GM11168 (cell line): ENCODE measurements around the gene TMEM151B.

Source experiments
- in situ Hi-C: fragments of 300-500 bp; cut with MboI; formaldehyde crosslinking; loops from one replicate; pipeline ENCODE4 v1.12.0; 2022; ENCODE audit warnings: low sequenced_read_pairs; ENCODE audit not compliant: unreplicated experiment

Gene TMEM151B

GRCh38 chr6:44250067-44250717 lies 20.1 kb upstream of the TMEM151B start:
- in situ Hi-C loops: no loop called here

- in situ Hi-C loops: no loop called here
Observed at GRCh38 chr6:44250718-44251123, 19.5 kb upstream of the TMEM151B start.

GRCh38 chr6:44251576-44252524 lies 18.4 kb upstream of the TMEM151B start:
- in situ Hi-C loops: no loop called here

- in situ Hi-C loops: no loop called here
Observed at GRCh38 chr6:44253307-44254101, 16.7 kb upstream of the TMEM151B start.

GRCh38 chr6:44254191-44255104 lies 15.8 kb upstream of the TMEM151B start:
- in situ Hi-C loops: no loop called here

- in situ Hi-C loops: no loop called here
Observed at GRCh38 chr6:44255105-44255808, 15.0 kb upstream of the TMEM151B start.

- in situ Hi-C loops: no loop called here
Observed at GRCh38 chr6:44255871-44256774, 14.1 kb upstream of the TMEM151B start.

GRCh38 chr6:44256775-44257024 lies 13.6 kb upstream of the TMEM151B start:
- in situ Hi-C loops: no loop called here

GRCh38 chr6:44257025-44257752 lies 13.1 kb upstream of the TMEM151B start, which contains the start of gene SLC35B2:
TSS of gene SLC35B2 (minus strand) at chr6:44257528. CDS start at chr6:44257410, 118 bp downstream.
- in situ Hi-C loops: no loop called here

- in situ Hi-C loops: no loop called here
Observed at GRCh38 chr6:44257753-44258324, 12.4 kb upstream of the TMEM151B start.

GRCh38 chr6:44258325-44258863 lies 11.9 kb upstream of the TMEM151B start:
- in situ Hi-C loops: no loop called here

GRCh38 chr6:44258921-44259320 lies 11.3 kb upstream of the TMEM151B start:
- in situ Hi-C loops: no loop called here

GRCh38 chr6:44260011-44260410 lies 10.2 kb upstream of the TMEM151B start:
- in situ Hi-C loops: no loop called here

GRCh38 chr6:44260451-44261297 lies 9.6 kb upstream of the TMEM151B start:
- in situ Hi-C loops: no loop called here

GRCh38 chr6:44261581-44261980 lies 8.7 kb upstream of the TMEM151B start:
- in situ Hi-C loops: no loop called here
